ENCODE measurements around the gene ARAP3.

DNA sequence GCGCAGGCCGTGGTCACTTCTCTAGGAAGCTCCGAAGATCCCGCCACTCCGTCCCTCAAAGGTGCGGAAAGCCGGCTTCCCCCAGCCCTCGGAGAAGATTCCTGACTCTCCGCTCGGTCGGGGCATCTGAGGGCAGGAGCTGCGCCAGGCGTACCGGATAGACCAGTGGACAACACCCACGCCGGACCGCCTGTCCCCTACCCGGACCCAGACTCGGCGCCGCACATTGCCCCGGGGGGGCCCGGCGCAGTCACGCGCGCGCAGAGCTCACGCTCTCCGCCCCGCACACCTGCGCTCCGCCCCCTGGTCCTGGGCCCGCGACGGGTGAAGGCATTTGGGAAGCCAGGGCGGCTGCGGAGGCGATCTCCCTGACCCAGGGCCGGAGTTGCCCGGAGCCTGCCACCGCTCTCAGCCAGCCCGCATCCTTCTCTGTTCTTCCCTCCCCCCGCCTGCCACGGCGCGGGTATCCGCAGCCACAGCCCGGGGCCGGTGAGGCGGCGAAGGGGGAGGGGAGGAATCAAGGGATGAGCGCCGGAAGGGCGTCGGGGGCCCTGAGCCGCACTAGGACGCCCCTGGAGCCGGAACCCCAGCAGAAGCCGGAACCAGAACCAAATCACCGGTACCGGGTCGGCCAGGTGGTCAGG is 44.8 kb downstream of the ARAP3 start:
- TF ChIP-seq CTCF (conservative IDR thresholded peaks at IDR 0.05 in 1 of 2, IDR thresholded peaks at IDR 0.05 in 1 of 2; ENCODE audit: extremely low read depth in 1 of 2, insufficient read depth in 1 of 2, low read depth in 1 of 2, low read length in 2 of 2) (no peak), EZH2 (IDR thresholded peaks at IDR 0.05; ENCODE audit: borderline replicate concordance, low read length) (no peak)

Data from mammary epithelial cell (primary cell).